ENCODE results near the gene STT3A.

STT3A gene

DNA sequence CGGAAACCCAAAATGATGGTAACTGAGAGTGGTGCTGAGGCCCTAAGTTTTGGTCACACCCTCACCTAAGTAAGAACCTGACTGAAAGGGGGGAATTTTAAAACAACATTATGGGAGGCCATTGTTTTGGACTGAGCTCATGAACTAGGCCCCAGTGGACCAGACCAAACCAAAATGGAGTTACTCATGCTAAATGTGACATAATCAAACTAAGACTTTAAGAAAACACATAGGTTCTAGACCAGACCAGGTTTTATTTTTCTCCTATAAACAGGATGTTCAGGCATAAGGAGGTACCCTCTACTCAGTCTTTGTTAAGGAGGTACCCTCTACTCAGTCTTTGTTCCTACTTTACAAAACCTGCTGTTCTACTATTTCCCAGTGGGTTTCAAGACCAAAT, 30.7 kb upstream of the STT3A start:
- no peak overlapping the region for H3K27ac ChIP-seq (replicated peaks)
- no peak for DNase-seq (ENCODE audit: low read depth in 1 of 2, low spot score in 1 of 2)
- TF ChIP-seq, protein P1, sequence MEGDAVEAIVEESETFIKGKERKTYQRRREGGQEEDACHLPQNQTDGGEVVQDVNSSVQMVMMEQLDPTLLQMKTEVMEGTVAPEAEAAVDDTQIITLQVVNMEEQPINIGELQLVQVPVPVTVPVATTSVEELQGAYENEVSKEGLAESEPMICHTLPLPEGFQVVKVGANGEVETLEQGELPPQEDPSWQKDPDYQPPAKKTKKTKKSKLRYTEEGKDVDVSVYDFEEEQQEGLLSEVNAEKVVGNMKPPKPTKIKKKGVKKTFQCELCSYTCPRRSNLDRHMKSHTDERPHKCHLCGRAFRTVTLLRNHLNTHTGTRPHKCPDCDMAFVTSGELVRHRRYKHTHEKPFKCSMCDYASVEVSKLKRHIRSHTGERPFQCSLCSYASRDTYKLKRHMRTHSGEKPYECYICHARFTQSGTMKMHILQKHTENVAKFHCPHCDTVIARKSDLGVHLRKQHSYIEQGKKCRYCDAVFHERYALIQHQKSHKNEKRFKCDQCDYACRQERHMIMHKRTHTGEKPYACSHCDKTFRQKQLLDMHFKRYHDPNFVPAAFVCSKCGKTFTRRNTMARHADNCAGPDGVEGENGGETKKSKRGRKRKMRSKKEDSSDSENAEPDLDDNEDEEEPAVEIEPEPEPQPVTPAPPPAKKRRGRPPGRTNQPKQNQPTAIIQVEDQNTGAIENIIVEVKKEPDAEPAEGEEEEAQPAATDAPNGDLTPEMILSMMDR (IDR thresholded peaks at IDR 0.05; ENCODE audit: insufficient read depth, low read length) = no peak
- TF ChIP-seq SPI1 (IDR thresholded peaks at IDR 0.05; ENCODE audit: borderline replicate concordance, low read depth) = no peak
- TF ChIP-seq, protein P2, sequence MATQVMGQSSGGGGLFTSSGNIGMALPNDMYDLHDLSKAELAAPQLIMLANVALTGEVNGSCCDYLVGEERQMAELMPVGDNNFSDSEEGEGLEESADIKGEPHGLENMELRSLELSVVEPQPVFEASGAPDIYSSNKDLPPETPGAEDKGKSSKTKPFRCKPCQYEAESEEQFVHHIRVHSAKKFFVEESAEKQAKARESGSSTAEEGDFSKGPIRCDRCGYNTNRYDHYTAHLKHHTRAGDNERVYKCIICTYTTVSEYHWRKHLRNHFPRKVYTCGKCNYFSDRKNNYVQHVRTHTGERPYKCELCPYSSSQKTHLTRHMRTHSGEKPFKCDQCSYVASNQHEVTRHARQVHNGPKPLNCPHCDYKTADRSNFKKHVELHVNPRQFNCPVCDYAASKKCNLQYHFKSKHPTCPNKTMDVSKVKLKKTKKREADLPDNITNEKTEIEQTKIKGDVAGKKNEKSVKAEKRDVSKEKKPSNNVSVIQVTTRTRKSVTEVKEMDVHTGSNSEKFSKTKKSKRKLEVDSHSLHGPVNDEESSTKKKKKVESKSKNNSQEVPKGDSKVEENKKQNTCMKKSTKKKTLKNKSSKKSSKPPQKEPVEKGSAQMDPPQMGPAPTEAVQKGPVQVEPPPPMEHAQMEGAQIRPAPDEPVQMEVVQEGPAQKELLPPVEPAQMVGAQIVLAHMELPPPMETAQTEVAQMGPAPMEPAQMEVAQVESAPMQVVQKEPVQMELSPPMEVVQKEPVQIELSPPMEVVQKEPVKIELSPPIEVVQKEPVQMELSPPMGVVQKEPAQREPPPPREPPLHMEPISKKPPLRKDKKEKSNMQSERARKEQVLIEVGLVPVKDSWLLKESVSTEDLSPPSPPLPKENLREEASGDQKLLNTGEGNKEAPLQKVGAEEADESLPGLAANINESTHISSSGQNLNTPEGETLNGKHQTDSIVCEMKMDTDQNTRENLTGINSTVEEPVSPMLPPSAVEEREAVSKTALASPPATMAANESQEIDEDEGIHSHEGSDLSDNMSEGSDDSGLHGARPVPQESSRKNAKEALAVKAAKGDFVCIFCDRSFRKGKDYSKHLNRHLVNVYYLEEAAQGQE (IDR thresholded peaks at IDR 0.05; ENCODE audit: insufficient replicate concordance, low read depth) = no peak
- TF ChIP-seq POLR2AphosphoS5 (IDR thresholded peaks at IDR 0.05; ENCODE audit: low read depth) = no peak
- no peak for TF ChIP-seq GABPA (IDR thresholded peaks at IDR 0.05; ENCODE audit: low read depth)
- H3K4me3 ChIP-seq (replicated peaks; ENCODE audit: insufficient read depth, low read length) = no peak overlapping the region
- no peaks in the 10 kb centered on the region for H3K27me3 ChIP-seq (ENCODE audit: insufficient read depth, poor library complexity, severe bottlenecking)

GRCh38 chr11:125562430-125562829, 30.2 kb upstream of the STT3A start:
- TF ChIP-seq SPI1 (IDR thresholded peaks at IDR 0.05; ENCODE audit: borderline replicate concordance, low read depth) = no peak
- TF ChIP-seq, protein P2 (IDR thresholded peaks at IDR 0.05; ENCODE audit: insufficient replicate concordance, low read depth) = no peak
- no peak for TF ChIP-seq POLR2AphosphoS5 (IDR thresholded peaks at IDR 0.05; ENCODE audit: low read depth)
- TF ChIP-seq, protein P1 (IDR thresholded peaks at IDR 0.05; ENCODE audit: insufficient read depth, low read length) = no peak
- TF ChIP-seq GABPA (IDR thresholded peaks at IDR 0.05; ENCODE audit: low read depth) = no peak
- DNase-seq (ENCODE audit: low read depth in 1 of 2, low spot score in 1 of 2) = no peak
- Histone ChIP-seq H3K27ac (replicated peaks) (no peak overlapping the region), H3K4me3 (replicated peaks; ENCODE audit: insufficient read depth, low read length) (no peak overlapping the region), H3K27me3 (ENCODE audit: insufficient read depth, poor library complexity, severe bottlenecking) (no peaks in the 10 kb centered on the region)

- H3K27ac ChIP-seq (replicated peaks) = no peak overlapping the region
- no peak overlapping the region for H3K4me3 ChIP-seq (replicated peaks; ENCODE audit: insufficient read depth, low read length)
- H3K27me3 ChIP-seq (ENCODE audit: insufficient read depth, poor library complexity, severe bottlenecking) = no peaks in the 10 kb centered on the region
- no peak for DNase-seq (ENCODE audit: low read depth in 1 of 2, low spot score in 1 of 2)
- TF ChIP-seq, protein P2 (IDR thresholded peaks at IDR 0.05; ENCODE audit: insufficient replicate concordance, low read depth) = no peak
- no peak for TF ChIP-seq POLR2AphosphoS5 (IDR thresholded peaks at IDR 0.05; ENCODE audit: low read depth)
Observed at GRCh38 chr11:125564357-125564756, 28.3 kb upstream of the STT3A start.

DNA sequence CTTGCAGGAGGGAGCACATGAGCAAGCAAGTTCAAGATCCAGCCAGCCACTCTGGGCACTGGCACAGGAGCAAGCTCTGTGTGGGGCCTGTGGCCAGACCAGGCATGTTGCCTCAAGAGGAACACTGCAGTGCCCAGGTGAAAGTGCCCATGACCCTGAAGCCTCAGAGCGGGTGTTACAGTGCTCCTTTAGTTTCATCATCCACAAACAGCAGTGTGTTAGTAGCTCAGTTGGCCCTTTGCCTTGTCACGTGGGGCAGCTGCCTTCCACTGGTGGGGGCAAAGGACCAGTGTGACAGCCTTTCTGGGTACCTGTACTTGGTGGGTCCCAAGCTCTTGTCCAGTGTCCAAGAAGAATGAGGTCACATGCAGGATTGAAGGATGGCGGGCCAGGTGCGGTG, 26.4 kb upstream of the STT3A start:
- H3K27me3 ChIP-seq (ENCODE audit: insufficient read depth, poor library complexity, severe bottlenecking) = no peaks in the 10 kb centered on the region
- DNase-seq (ENCODE audit: low read depth in 1 of 2, low spot score in 1 of 2) = no peak
- no peak overlapping the region for H3K4me3 ChIP-seq (replicated peaks; ENCODE audit: insufficient read depth, low read length)
- no peak for TF ChIP-seq POLR2AphosphoS5 (IDR thresholded peaks at IDR 0.05; ENCODE audit: low read depth)
- H3K27ac ChIP-seq (replicated peaks) = no peak overlapping the region
